LHCN-M2 (cell line): ENCODE measurements around the gene KCNJ14. TPM values are rescaled to one million over a fixed set of nuclear protein-coding genes. Genes with fewer than 3 reads are reported as not detected.

Experiments used
- DNase-seq: peaks from one replicate; pipeline ENCODE4 v3.0.0-alpha.2; 2012; ENCODE audit warnings: low read depth
- polyA plus RNA-seq: library from polyadenylated mRNA; unstranded; fragments of >200 nt; gene quantifications from one replicate; pipeline ENCODE4 v1.2.1, GENCODE V29; 2012; ENCODE audit warnings: missing spikeins
- total RNA-seq: library from RNA; depleted of rRNA; stranded (reverse); fragments of >200 nt; gene quantifications from 2 replicates; pipeline ENCODE4 v1.2.3, GENCODE V29; 2014; rRNA removed

The KCNJ14 gene
- total RNA-seq: 0.52 and 0.71 TPM in 2 replicates
- polyA plus RNA-seq: 0.33 TPM

- DNase-seq: no peak
Measured at GRCh38 chr19:48455171-48455907, at the start of gene KCNJ14. TSS of gene KCNJ14 (plus strand) at chr19:48455574. CDS start at chr19:48461725, 6,151 bp downstream.

GRCh38 chr19:48405850-48406249, 49.5 kb upstream of the KCNJ14 start:
- peak; percentile 17 for DNase-seq

GRCh38 chr19:48413879-48414587, 41.3 kb upstream of the KCNJ14 start:
- DNase-seq: peak; percentile 27

- DNase-seq: peak; percentile 60
Measured at GRCh38 chr19:48415395-48415794, 40.0 kb upstream of the KCNJ14 start.

DNA sequence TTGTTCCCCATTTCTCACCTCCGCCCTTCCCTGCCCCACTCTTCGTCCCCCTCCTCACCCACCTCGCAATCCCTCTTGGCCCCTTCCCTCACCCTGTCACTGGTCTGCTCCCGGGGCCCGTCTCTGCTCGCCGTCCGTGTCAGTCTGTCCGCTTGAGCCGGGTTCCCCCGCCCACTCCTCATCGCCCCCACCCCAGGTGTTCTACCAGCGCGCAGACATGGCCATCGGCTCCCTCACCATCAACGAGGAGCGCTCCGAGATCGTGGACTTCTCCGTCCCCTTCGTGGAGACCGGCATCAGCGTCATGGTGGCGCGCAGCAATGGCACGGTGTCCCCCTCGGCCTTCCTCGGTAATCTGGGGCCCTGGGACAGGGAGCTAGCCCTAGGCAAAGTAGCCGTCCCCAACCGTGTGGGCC, 39.6 kb upstream of the KCNJ14 start:
- DNase-seq: no peak

DNA sequence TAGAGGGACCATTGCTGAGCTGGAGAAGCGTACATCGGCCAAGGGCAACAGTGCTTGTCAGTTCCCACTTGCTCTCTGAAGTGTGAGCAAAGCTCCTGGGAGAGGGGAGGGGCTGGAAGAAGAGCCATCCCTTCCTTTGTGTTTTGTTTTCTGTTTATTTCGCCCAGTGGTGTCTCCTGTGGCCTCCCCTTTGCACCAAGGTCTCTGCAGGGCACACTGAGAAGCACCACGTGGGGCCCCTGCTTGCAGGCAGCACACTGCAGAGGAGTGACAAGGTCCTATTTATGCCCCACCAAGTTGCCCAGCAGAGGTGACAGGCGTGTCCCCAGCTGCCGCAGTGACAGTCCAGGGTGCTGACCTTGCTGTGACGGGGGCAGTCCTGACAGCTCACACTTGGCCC, 38.0 kb upstream of the KCNJ14 start:
- no peak for DNase-seq

GRCh38 chr19:48418317-48419064, 36.9 kb upstream of the KCNJ14 start:
- DNase-seq: peak; percentile 32

DNA sequence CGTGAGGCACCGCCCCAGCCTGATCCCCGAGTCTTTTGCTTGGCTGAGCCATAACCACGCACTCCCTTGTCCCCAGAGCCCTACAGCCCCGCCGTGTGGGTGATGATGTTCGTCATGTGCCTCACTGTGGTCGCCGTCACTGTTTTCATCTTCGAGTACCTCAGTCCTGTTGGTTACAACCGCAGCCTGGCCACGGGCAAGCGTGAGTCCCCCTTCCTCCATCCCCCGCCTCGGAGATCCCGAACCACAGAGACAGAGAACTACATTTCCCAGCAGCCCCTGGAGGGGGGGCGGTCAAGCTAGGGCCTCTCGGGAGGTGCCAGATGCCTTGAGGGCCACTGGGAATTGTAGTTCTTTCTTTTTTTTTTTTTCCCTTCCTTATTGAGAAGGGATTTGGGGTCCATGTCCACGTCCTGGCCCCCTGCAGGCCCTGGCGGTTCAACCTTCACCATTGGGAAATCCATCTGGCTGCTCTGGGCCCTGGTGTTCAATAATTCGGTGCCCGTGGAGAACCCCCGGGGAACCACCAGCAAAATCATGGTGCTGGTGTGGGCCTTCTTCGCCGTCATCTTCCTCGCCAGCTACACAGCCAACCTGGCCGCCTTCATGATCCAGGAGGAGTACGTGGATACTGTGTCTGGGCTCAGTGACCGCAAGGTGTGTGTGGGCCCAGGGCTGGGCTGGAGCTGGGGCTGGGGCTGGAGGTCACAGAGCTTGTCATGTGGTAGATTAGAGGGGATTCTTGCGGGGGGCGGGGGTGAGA, 36.0 kb upstream of the KCNJ14 start:
- DNase-seq: peak; percentile 22

DNA sequence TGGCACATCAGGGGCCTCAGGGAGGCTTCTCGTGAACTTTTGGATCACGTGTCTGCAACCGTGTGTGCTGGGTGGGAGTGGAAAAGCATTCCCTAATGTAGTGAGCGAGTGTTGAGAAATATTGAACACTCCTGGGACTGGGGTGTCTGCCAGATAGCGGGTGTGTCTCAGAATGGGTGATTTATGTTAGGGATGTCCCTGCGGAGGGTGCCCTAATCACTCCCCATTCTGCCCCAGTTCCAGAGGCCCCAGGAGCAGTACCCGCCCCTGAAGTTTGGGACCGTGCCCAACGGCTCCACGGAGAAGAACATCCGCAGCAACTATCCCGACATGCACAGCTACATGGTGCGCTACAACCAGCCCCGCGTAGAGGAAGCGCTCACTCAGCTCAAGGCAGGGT, 33.8 kb upstream of the KCNJ14 start:
- DNase-seq: no peak

DNA sequence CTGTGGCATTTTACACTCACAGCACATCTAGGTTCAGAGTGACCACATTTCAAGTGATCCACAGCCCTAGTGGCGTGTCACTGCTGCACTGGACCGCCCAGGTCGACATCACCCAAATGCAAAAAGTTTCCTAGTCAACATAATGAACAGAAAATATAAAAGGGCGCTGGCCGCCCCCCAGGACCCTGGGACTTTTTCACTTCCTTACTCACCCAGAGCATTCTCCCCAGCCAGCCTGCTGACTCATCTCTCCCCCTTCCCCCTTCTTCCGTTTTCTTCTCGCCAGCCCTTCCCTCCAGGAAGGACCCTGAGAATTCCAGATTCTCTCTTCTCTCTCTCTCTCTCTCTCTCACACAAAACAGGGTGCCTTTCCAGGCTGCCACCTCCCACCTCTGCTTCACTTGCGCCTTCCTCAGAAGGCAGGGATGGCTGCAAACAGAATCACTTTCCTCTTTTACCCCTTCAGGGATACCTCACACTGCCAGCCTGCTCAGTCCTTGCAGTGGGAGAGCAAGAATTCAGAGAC, 30.6 kb upstream of the KCNJ14 start:
- DNase-seq: peak; percentile 26

GRCh38 chr19:48428670-48429069, 26.7 kb upstream of the KCNJ14 start:
- DNase-seq: no peak

GRCh38 chr19:48433337-48433736, 22.0 kb upstream of the KCNJ14 start:
- DNase-seq: no peak

- DNase-seq: no peak
Measured at GRCh38 chr19:48436586-48436985, 18.8 kb upstream of the KCNJ14 start.

DNA sequence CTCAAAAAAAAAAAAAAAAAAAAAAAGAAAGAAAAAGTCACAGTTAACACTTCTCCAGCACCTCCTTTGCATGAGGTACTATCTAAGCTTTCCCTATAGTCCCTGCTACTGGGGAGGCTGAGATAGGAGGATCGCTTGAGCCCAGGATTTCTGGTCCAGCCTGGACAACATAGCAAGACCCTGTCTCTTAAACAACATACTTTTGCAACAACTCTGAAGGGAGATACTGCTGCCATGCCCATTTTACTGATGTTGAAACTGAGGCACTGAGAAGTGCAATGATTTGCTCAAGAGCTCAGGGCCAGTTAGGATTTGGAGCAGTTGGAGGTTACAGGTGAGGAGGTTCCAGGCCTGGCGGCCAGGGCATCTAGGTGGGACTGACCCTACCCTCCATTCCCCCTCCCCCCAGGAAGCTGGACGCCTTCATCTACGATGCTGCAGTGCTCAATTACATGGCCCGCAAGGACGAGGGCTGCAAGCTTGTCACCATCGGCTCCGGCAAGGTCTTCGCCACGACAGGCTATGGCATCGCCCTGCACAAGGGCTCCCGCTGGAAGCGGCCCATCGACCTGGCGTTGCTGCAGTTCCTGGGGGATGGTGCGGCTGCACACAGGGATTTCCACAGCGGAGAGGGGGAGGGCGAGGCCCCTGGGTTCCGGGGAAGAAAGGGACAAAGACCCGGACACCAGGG, 13.9 kb upstream of the KCNJ14 start:
- no peak for DNase-seq

GRCh38 chr19:48442116-48443035, 13.0 kb upstream of the KCNJ14 start:
- no peak for DNase-seq

GRCh38 chr19:48443256-48443655, 12.1 kb upstream of the KCNJ14 start:
- no peak for DNase-seq

- no peak for DNase-seq
Measured at GRCh38 chr19:48443731-48444128, 11.6 kb upstream of the KCNJ14 start.

DNA sequence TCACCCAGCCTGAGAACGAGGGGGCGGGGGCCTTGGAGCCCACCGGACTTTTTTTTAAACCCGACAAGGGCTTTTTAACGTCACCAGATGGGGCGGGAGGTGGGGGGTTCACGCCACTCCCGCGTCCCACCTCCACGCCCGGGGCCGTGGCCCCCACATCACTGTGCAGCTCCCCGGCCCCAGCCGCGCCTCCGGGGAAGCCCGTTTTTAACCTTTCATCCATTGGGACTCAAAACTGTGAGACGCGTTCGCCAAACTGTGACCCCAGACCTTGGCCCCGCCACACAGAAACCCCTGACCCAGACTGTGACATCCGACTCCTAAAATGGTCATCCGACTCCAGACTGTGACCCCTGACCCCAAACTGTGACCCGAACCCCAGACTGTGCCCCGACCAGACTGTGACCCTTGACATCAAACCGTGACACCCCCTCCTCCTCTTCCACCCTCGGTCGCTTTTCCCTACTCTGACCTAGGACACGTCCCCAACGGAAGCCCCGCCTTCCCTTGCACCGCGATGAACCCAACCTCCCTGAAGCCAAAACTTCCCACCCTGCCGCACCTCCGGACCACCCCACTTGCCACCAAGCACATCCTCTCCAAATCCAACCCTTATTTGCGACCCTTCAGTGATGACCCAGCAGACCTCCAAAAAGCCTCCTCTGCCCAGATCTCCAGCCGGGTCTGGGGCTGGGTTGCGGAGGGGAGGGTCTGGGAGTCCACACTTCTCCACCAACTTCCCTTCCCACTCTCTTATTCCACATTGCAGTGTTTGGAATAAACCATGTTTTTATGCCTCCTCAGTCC, 11.0 kb upstream of the KCNJ14 start:
- DNase-seq: no peak

DNA sequence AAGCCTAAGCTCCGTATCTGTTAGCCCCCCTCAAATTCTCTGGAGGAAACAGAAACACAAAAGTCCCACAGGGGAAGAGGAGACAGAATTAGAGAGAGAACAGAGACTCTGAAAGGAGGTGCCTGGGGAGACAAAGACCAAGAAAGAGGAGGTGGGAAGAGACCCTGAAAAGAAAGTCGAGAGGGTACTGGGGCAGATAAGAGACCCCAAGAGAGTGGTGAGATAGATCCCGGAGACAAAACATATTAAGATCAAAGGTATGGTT, 10.5 kb upstream of the KCNJ14 start:
- DNase-seq: peak; percentile 7
